ENCODE measurements around the gene HEG1.

HEG1 gene

DNA sequence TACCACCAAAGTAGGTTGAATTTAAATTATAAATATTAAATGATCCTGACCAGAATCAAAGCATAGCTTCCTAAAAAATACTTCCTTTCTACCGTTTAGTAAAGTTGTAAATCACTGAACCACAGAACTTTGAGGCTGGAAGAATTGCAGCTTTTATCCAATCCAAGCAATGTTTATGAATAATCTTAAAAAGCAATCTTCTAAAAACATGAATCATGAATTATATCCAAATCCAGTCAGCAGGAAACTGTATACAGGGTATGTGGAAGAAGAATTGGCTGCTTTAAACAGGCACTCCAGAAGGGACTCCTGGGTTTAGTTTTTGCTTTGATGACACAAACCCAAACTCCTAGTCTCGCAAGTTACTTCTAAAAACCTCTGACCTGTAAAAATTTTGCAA is 30.2 kb downstream of the HEG1 start:
- no peak overlapping the region for H3K4me3 ChIP-seq (ENCODE audit: low read depth, low read length)
- H3K9me3 ChIP-seq (ENCODE audit: control insufficient read depth, low read length), result no peaks in the 10 kb centered on the region
- no peaks in the 10 kb centered on the region for H3K36me3 ChIP-seq (ENCODE audit: control insufficient read depth, insufficient read depth, low read length)
- TF ChIP-seq, protein P1, sequence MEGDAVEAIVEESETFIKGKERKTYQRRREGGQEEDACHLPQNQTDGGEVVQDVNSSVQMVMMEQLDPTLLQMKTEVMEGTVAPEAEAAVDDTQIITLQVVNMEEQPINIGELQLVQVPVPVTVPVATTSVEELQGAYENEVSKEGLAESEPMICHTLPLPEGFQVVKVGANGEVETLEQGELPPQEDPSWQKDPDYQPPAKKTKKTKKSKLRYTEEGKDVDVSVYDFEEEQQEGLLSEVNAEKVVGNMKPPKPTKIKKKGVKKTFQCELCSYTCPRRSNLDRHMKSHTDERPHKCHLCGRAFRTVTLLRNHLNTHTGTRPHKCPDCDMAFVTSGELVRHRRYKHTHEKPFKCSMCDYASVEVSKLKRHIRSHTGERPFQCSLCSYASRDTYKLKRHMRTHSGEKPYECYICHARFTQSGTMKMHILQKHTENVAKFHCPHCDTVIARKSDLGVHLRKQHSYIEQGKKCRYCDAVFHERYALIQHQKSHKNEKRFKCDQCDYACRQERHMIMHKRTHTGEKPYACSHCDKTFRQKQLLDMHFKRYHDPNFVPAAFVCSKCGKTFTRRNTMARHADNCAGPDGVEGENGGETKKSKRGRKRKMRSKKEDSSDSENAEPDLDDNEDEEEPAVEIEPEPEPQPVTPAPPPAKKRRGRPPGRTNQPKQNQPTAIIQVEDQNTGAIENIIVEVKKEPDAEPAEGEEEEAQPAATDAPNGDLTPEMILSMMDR (IDR thresholded peaks at IDR 0.05), result no peak
- no peaks in the 10 kb centered on the region for H3K79me2 ChIP-seq
- H3K4me1 ChIP-seq, result peaks cover 9% of the 10 kb centered on the region
- no peaks in the 10 kb centered on the region for H3K27me3 ChIP-seq (ENCODE audit: control insufficient read depth, insufficient read depth, low read length)
- no peak overlapping the region for H2AFZ ChIP-seq
- no peak overlapping the region for H3K27ac ChIP-seq
- H3K9ac ChIP-seq, result no peak overlapping the region
- H3K4me2 ChIP-seq (ENCODE audit: low read length), result no peak overlapping the region

GRCh38 chr3:125024817-125025216 is 31.0 kb downstream of the HEG1 start:
- H3K4me1 ChIP-seq, result peaks cover 9% of the 10 kb centered on the region
- H3K36me3 ChIP-seq (ENCODE audit: control insufficient read depth, insufficient read depth, low read length), result no peaks in the 10 kb centered on the region

DNA sequence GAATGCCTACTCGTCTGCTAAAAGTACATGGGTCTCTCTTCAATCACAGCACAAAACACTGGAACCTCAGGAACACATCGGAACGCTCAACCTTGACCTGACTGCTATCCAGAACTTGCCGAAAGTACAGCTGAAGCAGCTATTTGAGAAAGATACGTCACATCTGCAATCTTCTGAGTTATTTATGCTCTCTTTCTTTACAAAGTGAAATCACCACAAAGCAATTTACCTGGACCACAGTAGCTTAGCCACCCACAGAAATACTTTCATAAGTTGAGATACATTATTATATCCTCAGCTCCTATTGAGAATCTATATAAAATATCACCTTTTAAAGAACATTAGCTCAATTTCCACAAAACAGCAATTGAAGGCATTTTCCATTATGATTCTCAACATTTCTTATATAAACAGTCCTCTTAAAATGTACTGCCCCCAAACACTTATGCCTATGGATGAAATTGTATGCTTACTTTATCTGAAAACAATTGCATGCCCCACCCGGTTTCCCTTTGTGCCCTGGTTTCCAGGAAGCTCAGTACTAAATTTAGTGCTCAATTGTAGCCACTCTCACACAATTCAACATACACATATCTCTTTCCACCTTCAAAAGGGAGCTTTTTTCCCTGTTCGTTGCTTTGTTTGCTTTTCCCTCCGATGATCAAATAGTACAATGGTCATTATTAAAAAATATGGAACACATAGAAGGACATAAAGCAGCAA is 31.8 kb downstream of the HEG1 start:
- no peak overlapping the region for H3K9ac ChIP-seq
- peaks cover 9% of the 10 kb centered on the region for H3K4me1 ChIP-seq
- TF ChIP-seq, protein P1 (IDR thresholded peaks at IDR 0.05), result no peak
- H3K9me3 ChIP-seq (ENCODE audit: control insufficient read depth, low read length), result no peaks in the 10 kb centered on the region
- H2AFZ ChIP-seq, result no peak overlapping the region
- H3K4me3 ChIP-seq (ENCODE audit: low read depth, low read length), result no peak overlapping the region
- peak overlapping the region; percentile 6 for H3K27ac ChIP-seq
- H3K36me3 ChIP-seq (ENCODE audit: control insufficient read depth, insufficient read depth, low read length), result no peaks in the 10 kb centered on the region
- no peaks in the 10 kb centered on the region for H3K79me2 ChIP-seq
- no peak overlapping the region for H3K4me2 ChIP-seq (ENCODE audit: low read length)
- H3K27me3 ChIP-seq (ENCODE audit: control insufficient read depth, insufficient read depth, low read length), result no peaks in the 10 kb centered on the region

More at GRCh38 chr3:125024817-125025216, 31.0 kb downstream of the HEG1 start:
- Histone ChIP-seq H3K4me2 (ENCODE audit: low read length) (no peak overlapping the region), H3K4me3 (ENCODE audit: low read depth, low read length) (no peak overlapping the region), H3K79me2 (no peaks in the 10 kb centered on the region), H3K27me3 (ENCODE audit: control insufficient read depth, insufficient read depth, low read length) (no peaks in the 10 kb centered on the region), H3K9me3 (ENCODE audit: control insufficient read depth, low read length) (no peaks in the 10 kb centered on the region), H2AFZ (peak overlapping the region; percentile 50), H3K27ac (peak overlapping the region; percentile 6), H3K9ac (no peak overlapping the region)
- TF ChIP-seq, protein P1 (IDR thresholded peaks at IDR 0.05), result no peak

- Histone ChIP-seq H3K36me3 (ENCODE audit: control insufficient read depth, insufficient read depth, low read length) (no peaks in the 10 kb centered on the region), H3K4me1 (peaks cover 9% of the 10 kb centered on the region), H3K4me2 (ENCODE audit: low read length) (no peak overlapping the region), H3K9me3 (ENCODE audit: control insufficient read depth, low read length) (no peaks in the 10 kb centered on the region), H3K27me3 (ENCODE audit: control insufficient read depth, insufficient read depth, low read length) (no peaks in the 10 kb centered on the region), H3K4me3 (ENCODE audit: low read depth, low read length) (no peak overlapping the region), H3K79me2 (no peaks in the 10 kb centered on the region), H2AFZ (no peak overlapping the region), H3K27ac (no peak overlapping the region), H3K9ac (no peak overlapping the region)
- TF ChIP-seq, protein P1 (IDR thresholded peaks at IDR 0.05), result no peak
Measured at GRCh38 chr3:125022206-125022605, 33.6 kb downstream of the HEG1 start.

DNA sequence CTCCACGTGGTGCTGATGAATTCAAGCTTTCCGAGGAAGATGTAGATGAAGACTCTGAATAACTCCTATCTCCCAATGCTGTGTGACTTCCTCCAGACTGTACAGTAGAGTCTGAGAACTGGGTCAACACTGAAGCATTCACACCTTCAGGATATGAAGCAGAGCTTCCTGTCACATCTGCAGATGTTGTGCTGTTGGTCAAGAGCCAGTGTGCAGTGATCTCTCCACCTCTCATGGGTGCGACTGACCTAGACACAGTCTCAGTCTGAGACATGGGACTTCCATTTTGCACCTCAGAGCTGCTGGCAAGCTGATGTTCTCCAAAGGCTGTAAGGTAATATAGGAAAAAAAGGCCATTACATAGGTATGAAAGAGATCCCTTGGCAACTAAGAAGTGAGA is 36.5 kb downstream of the HEG1 start:
- Histone ChIP-seq H3K4me1 (no peaks in the 10 kb centered on the region), H3K27ac (no peak overlapping the region), H3K36me3 (ENCODE audit: control insufficient read depth, insufficient read depth, low read length) (no peaks in the 10 kb centered on the region)

More for the DNA sequence above, 36.5 kb downstream of the HEG1 start:
- Histone ChIP-seq H3K79me2 (no peaks in the 10 kb centered on the region), H3K4me3 (ENCODE audit: low read depth, low read length) (no peak overlapping the region), H3K9ac (no peak overlapping the region), H3K9me3 (ENCODE audit: control insufficient read depth, low read length) (no peaks in the 10 kb centered on the region), H2AFZ (no peak overlapping the region), H3K4me2 (ENCODE audit: low read length) (no peak overlapping the region), H3K27me3 (ENCODE audit: control insufficient read depth, insufficient read depth, low read length) (no peaks in the 10 kb centered on the region)
- TF ChIP-seq, protein P1 (IDR thresholded peaks at IDR 0.05), result no peak

Data from parathyroid adenoma (tissue), 2 donors.